Stomach smooth muscle (tissue), 2 donors: ENCODE results near the gene SLC25A29.

Source experiments
- H3K27ac ChIP-seq: one replicate; pipeline ENCODE4 v1.7.0; 2013; ENCODE audit warnings: mild to moderate bottlenecking, low read length, inconsistent platforms
- H3K27me3 ChIP-seq, 2 donors: one replicate each; pipeline ENCODE4 v1.7.0; 2013; ENCODE audit warnings: low read length in 2 of 2; ENCODE audit not compliant: insufficient read depth in 2 of 2, control insufficient read depth in 1 of 2
- H3K36me3 ChIP-seq, 2 donors: one replicate each; pipeline ENCODE4 v1.7.0; 2013; ENCODE audit warnings: low read length in 2 of 2; ENCODE audit not compliant: control insufficient read depth in 2 of 2, insufficient read depth in 2 of 2
- H3K4me1 ChIP-seq: one replicate; pipeline ENCODE4 v1.7.0; 2013; ENCODE audit warnings: low read length; ENCODE audit not compliant: control insufficient read depth, insufficient read depth
- H3K4me3 ChIP-seq, 2 donors: one replicate each; pipeline ENCODE4 v1.7.0; 2013; ENCODE audit warnings: low read length in 2 of 2
- H3K9ac ChIP-seq, 2 donors: one replicate each; pipeline ENCODE4 v1.7.0; 2013; ENCODE audit warnings: low read length in 2 of 2, mild to moderate bottlenecking in 1 of 2
- H3K9me3 ChIP-seq, 2 donors: one replicate each; pipeline ENCODE4 v1.7.0; 2013; ENCODE audit warnings: low read length in 2 of 2; ENCODE audit not compliant: control insufficient read depth in 2 of 2
- donor health status: healthy.
- donor health status: Pancreatic carcinoma.

The SLC25A29 gene

GRCh38 chr14:100271247-100271939, 34.9 kb downstream of the SLC25A29 start:
- Histone ChIP-seq H3K9me3 (no peaks in the 10 kb centered on the region), H3K27ac (no peak overlapping the region), H3K4me3 (no peak overlapping the region), H3K4me1 (peaks cover 7% of the 10 kb centered on the region), H3K27me3 (no peaks in the 10 kb centered on the region), H3K9ac (no peak overlapping the region), H3K36me3 (peaks cover 2 to 6% of the 10 kb centered on the region in 2 donors)

- H3K27me3 ChIP-seq = no peaks in the 10 kb centered on the region
- no peak overlapping the region for H3K4me3 ChIP-seq
- no peak overlapping the region for H3K9ac ChIP-seq
- H3K4me1 ChIP-seq = peaks cover 7% of the 10 kb centered on the region
- no peaks in the 10 kb centered on the region for H3K9me3 ChIP-seq
- peaks cover 6 to 11% of the 10 kb centered on the region in 2 donors for H3K36me3 ChIP-seq
- no peak overlapping the region for H3K27ac ChIP-seq
Measured at GRCh38 chr14:100268591-100269207, 37.5 kb downstream of the SLC25A29 start.

GRCh38 chr14:100267990-100268389, 38.3 kb downstream of the SLC25A29 start:
- Histone ChIP-seq H3K27ac (no peak overlapping the region), H3K9ac (no peak overlapping the region), H3K9me3 (no peaks in the 10 kb centered on the region), H3K4me3 (no peak overlapping the region), H3K36me3 (peaks cover 6 to 12% of the 10 kb centered on the region in 2 donors), H3K27me3 (no peaks in the 10 kb centered on the region), H3K4me1 (peaks cover 7% of the 10 kb centered on the region)

GRCh38 chr14:100263141-100263540, 43.1 kb downstream of the SLC25A29 start:
- peaks cover 6% of the 10 kb centered on the region for H3K4me1 ChIP-seq
- no peak overlapping the region for H3K27ac ChIP-seq
- H3K36me3 ChIP-seq = peaks cover 6 to 13% of the 10 kb centered on the region in 2 donors

GRCh38 chr14:100262545-100262944, 43.7 kb downstream of the SLC25A29 start:
- H3K4me1 ChIP-seq = peaks cover 2% of the 10 kb centered on the region
- no peaks in the 10 kb centered on the region for H3K9me3 ChIP-seq
- H3K36me3 ChIP-seq = peaks cover 6 to 8% of the 10 kb centered on the region in 2 donors
- H3K27me3 ChIP-seq = no peaks in the 10 kb centered on the region
- H3K9ac ChIP-seq = no peak overlapping the region
- no peak overlapping the region for H3K27ac ChIP-seq
- H3K4me3 ChIP-seq = no peak overlapping the region

More at GRCh38 chr14:100263141-100263540, 43.1 kb downstream of the SLC25A29 start:
- H3K4me3 ChIP-seq = no peak overlapping the region
- H3K27me3 ChIP-seq = no peaks in the 10 kb centered on the region
- H3K9ac ChIP-seq = no peak overlapping the region
- H3K9me3 ChIP-seq = no peaks in the 10 kb centered on the region

- no peak overlapping the region for H3K9ac ChIP-seq
- H3K27ac ChIP-seq = no peak overlapping the region
- H3K36me3 ChIP-seq = peaks cover 6 to 8% of the 10 kb centered on the region in 2 donors
- no peak overlapping the region for H3K4me3 ChIP-seq
- H3K27me3 ChIP-seq = no peaks in the 10 kb centered on the region
- peaks cover 2% of the 10 kb centered on the region for H3K4me1 ChIP-seq
- no peaks in the 10 kb centered on the region for H3K9me3 ChIP-seq
Measured at GRCh38 chr14:100261621-100262020, 44.6 kb downstream of the SLC25A29 start.

GRCh38 chr14:100256339-100256895, 49.8 kb downstream of the SLC25A29 start:
- Histone ChIP-seq H3K4me1 (peaks cover 9% of the 10 kb centered on the region), H3K36me3 (no peaks in the 10 kb centered on the region)

GRCh38 chr14:100252684-100253083, 53.6 kb downstream of the SLC25A29 start:
- no peaks in the 10 kb centered on the region for H3K9me3 ChIP-seq
- no peak overlapping the region for H3K4me3 ChIP-seq
- H3K27me3 ChIP-seq = no peaks in the 10 kb centered on the region
- no peaks in the 10 kb centered on the region for H3K36me3 ChIP-seq
- no peak overlapping the region for H3K27ac ChIP-seq
- H3K9ac ChIP-seq = no peak overlapping the region
- H3K4me1 ChIP-seq = peaks cover 16% of the 10 kb centered on the region

More at GRCh38 chr14:100256339-100256895, 49.8 kb downstream of the SLC25A29 start:
- H3K27ac ChIP-seq = no peak overlapping the region
- no peak overlapping the region for H3K4me3 ChIP-seq
- H3K27me3 ChIP-seq = no peaks in the 10 kb centered on the region
- no peaks in the 10 kb centered on the region for H3K9me3 ChIP-seq
- no peak overlapping the region for H3K9ac ChIP-seq

GRCh38 chr14:100250732-100251465, 55.3 kb downstream of the SLC25A29 start:
- H3K9ac ChIP-seq = no peak overlapping the region
- H3K36me3 ChIP-seq = no peaks in the 10 kb centered on the region
- H3K4me1 ChIP-seq = peaks cover 27% of the 10 kb centered on the region
- no peaks in the 10 kb centered on the region for H3K27me3 ChIP-seq
- no peak overlapping the region for H3K4me3 ChIP-seq
- H3K9me3 ChIP-seq = no peaks in the 10 kb centered on the region
- H3K27ac ChIP-seq = no peak overlapping the region

- H3K9me3 ChIP-seq = no peaks in the 10 kb centered on the region
- H3K9ac ChIP-seq = peak overlapping the region in 1 of 2 donors; percentile 55
- H3K27ac ChIP-seq = no peak overlapping the region
- no peak overlapping the region for H3K4me3 ChIP-seq
- no peaks in the 10 kb centered on the region for H3K27me3 ChIP-seq
- H3K36me3 ChIP-seq = no peaks in the 10 kb centered on the region
- H3K4me1 ChIP-seq = peaks cover 39% of the 10 kb centered on the region
Measured at GRCh38 chr14:100246809-100247428, 59.3 kb downstream of the SLC25A29 start.
